ENCODE measurements around the gene A2M.

A2M gene

GRCh38 chr12:9071518-9071917 lies 44.2 kb downstream of the A2M start:
- DNase-seq: no peak

DNA sequence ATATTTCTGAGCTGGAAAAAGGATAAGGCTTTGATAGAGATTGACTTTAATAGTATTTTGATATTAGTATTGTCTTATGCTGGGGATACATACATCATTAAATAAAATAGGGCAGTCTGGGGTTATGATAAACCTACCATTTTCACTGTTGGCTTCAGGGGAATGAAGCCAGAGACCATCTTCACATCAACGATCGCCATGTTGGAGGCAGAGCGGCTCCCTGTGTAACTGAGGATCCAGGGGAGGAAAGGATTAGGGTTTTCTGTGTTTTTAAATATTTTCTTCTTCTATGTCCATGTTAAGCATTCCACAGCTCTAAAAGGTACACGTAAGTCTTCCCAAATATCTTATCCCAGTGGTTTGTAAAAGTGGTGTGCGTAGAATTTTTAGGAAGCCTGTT lies 45.4 kb downstream of the A2M start:
- DNase-seq: no peak

DNA sequence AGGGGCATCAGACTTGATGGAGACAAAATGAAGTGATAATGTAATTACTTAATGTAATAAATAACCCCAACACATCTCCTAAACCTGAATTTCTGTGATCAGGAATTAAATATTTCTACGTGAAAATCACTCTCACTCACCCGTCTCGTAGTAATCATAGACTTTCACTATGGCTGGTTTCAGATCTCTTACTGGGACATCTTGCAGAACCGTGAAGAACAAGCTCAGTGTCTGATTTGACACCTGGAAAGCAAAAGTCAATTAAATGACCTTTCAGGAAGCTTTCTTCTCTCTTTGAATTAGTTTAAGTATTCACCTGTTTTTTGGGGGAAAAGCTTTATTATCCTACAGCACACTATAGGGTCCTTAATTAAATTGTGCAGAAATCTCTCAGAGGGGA lies 47.1 kb downstream of the A2M start:
- no peak for DNase-seq

DNA sequence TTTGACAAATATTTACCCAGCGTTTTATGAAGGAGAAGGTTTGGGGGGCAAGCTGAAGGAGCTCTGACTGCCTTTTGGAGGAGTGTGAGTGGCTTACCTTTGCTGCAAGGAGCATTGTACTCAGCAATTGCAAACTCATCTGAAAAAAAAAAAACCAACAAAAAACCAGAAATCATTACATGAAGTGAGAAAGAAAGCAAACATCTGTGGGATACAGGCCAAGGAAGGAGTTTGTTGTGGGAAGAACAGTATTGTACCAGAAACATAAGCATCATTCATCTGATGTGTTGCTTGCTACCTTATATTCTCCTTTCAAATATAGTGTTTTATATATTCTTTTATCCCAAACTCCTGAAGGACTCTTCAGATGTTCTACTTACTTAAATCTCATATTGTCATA lies 47.6 kb downstream of the A2M start:
- DNase-seq: no peak

DNA sequence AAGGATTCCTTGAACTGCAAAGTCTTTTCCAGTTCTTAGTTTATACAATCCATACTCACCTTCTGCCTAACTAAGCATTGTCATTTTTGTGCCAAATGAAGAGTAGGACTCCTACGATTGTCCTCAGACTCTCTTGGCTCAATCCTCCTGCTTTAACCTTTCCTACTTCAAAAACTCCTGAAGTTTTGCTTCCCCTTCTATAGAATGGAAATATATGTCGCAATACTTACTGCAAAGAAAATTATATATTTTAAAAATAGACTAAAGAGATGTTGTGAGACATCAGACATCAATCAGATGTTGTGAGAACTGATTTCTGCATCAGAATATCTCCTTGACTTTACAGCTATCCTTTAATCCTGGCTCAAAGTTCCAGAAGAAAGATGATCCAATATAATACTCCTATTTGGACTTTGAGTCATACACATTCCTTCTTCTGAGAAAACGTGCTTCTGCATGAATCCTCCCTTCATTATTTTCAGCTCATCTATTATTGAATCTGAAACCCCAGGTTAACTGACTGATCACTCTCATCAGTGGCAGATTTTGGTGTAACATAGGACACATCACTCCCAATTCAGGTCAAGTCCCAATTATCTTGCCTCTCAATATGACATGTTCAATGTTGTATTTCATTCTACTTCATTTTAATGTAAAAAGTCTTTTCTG lies 48.8 kb downstream of the A2M start:
- no peak for DNase-seq

DNA sequence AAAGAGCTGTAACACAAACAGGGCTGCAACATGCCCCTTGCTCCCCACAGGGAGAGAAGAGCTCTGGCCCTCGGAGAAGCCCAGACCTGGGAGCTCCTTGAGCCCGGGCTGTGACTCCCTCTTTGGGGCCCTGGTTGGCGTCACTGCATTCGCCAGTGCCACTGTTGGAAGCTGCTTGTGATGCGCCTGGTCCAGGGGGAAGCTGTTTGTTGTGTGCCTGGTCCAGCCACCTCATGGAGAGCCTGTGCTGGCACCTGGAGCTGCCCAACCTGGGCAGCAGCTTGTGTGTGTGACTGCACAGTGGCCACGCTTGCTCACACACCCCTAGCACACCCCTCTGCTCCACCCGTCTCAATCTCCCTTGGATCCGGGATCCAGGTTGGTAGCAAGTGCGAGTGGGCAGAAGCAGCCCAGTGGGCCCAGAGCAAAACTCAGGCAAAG lies 49.5 kb downstream of the A2M start:
- no peak for DNase-seq

GRCh38 chr12:9065607-9065856 lies 50.2 kb downstream of the A2M start:
- no peak for DNase-seq

DNA sequence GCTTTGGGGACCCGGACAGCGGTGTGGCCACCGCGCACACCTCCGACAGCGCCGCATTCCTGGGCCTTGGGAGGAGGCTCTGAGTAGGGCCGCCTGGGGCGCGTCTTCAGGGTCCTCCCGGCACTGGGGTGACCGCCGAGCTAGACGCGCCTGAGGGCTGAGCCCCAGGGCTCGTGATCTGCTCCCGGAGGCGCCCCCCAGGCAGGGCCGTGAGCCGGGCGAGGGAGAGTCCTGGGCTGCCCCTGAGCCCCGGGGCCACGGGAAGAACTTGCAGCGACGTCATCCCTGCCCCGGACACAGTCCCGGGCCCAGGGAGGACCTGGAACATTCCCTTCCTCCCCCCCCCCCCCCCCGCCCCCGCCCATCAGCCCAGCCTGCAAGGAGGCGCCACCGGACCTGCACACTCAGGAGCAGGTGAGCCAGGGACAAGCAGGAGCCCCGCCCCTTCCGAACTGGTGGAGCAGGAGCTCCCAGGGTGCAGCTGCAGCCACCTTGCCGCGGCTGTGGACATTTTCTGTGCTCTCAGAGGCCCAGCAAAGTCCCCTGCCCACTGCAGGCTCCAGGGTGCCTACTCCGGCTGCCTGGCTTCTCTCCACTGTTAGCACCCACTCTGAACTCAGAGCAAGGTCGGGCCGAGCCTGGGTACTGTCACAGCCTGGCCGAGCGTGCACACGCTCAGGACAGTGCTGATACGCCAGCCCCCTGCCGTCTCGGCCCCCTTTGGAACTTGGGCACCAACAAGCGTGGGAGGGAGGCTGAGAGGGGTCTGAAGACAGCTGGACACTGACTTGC lies 50.7 kb downstream of the A2M start:
- DNase-seq: no peak

GRCh38 chr12:9064201-9064814 lies 51.4 kb downstream of the A2M start:
- DNase-seq: no peak

GRCh38 chr12:9052610-9053009 lies 63.1 kb downstream of the A2M start:
- no peak for DNase-seq

GRCh38 chr12:9051158-9051550 lies 64.6 kb downstream of the A2M start:
- no peak for DNase-seq

GRCh38 chr12:9050521-9051157 lies 65.1 kb downstream of the A2M start:
- no peak for DNase-seq

DNA sequence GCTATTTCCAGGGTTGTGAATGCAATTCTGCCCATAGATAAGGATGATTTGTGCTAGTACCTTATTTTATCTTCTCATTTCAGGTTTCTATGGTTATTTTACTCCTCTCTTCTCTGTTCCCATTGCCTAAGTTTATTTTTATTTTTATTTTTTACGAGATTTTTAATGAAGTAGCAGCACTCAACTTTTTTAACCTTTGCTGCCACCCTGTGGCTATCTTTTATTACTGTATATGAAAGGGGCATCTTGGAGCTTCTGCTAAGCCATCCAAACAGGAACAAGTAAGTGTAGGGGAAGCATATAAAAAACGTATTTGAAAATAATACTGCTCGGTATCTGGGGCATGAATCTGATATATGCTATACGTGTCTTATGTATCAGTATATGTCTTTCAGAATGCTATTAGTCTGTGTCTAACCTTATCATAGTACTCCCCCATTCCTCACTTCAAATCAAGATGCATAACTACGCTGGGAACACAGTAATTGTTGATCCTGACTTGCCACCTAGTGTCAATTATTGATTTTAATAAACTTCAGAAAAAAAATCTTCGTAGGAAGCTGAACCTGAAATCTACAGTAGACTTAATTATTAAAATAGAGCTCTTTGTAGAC lies 66.1 kb downstream of the A2M start:
- DNase-seq: no peak

- no peak for DNase-seq
These were observed 66.8 kb downstream of the A2M start for GRCh38 chr12:9048930-9049329.

- no peak for DNase-seq
These were observed 68.6 kb downstream of the A2M start for GRCh38 chr12:9047105-9047504.

GRCh38 chr12:9043766-9044165 lies 72.0 kb downstream of the A2M start:
- no peak for DNase-seq

- DNase-seq: no peak
These were observed 74.4 kb downstream of the A2M start for GRCh38 chr12:9041321-9041720.

- DNase-seq: no peak
These were observed 75.1 kb downstream of the A2M start for GRCh38 chr12:9040484-9041186.

GRCh38 chr12:9039397-9039977 lies 76.2 kb downstream of the A2M start:
- DNase-seq: peak; percentile 18

GRCh38 chr12:9037431-9037830 lies 78.3 kb downstream of the A2M start:
- no peak for DNase-seq

- DNase-seq: no peak
These were observed 79.5 kb downstream of the A2M start for GRCh38 chr12:9036227-9036626.

DNA sequence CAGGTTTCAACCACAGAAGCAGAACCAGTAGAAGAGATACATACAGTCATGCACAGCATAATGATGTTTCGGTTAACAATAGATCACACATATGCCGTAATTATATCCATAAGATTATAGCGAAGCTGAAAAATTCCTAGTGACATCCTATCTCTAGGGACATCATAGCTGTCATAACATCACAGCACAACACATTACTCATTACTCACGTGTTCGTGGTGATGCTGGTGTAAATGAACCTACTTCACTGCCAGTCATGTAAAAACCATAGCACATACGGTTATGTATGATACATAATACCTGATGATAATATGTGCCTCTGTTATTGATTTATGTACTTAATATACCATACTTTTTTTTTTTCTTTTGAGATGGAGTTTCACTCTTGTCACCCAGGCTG lies 81.6 kb downstream of the A2M start:
- DNase-seq: no peak

Measured in GF-D8 (cell line).